GM13977 (cell line): ENCODE results near the gene OR14J1.

ENCODE experiments used
- DNase-seq: peaks from one replicate; pipeline ENCODE4 v3.0.0; 2012; ENCODE audit warnings: low spot score
- in situ Hi-C: fragments of 300-500 bp; cut with MboI; formaldehyde crosslinking; loops from one replicate; pipeline ENCODE4 v1.12.0; 2022; ENCODE audit warnings: low sequenced_read_pairs, low pct_unique_long_range_greater_than_20kb, mixed read lengths, inconsistent platforms; ENCODE audit not compliant: unreplicated experiment
- TF ChIP-seq, protein P1 (sequence below): IDR thresholded peaks from 2 replicates; pipeline ENCODE4 v1.5.1; 2012; ENCODE audit warnings: mild to moderate bottlenecking, control low read depth; ENCODE audit not compliant: insufficient read depth; ENCODE audit errors: extremely low read depth, missing control alignments

The OR14J1 gene

GRCh38 chr6:29354980-29355379 lies 53.5 kb downstream of the OR14J1 start:
- TF ChIP-seq, protein P1, sequence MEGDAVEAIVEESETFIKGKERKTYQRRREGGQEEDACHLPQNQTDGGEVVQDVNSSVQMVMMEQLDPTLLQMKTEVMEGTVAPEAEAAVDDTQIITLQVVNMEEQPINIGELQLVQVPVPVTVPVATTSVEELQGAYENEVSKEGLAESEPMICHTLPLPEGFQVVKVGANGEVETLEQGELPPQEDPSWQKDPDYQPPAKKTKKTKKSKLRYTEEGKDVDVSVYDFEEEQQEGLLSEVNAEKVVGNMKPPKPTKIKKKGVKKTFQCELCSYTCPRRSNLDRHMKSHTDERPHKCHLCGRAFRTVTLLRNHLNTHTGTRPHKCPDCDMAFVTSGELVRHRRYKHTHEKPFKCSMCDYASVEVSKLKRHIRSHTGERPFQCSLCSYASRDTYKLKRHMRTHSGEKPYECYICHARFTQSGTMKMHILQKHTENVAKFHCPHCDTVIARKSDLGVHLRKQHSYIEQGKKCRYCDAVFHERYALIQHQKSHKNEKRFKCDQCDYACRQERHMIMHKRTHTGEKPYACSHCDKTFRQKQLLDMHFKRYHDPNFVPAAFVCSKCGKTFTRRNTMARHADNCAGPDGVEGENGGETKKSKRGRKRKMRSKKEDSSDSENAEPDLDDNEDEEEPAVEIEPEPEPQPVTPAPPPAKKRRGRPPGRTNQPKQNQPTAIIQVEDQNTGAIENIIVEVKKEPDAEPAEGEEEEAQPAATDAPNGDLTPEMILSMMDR, result no peak
- no peak for DNase-seq
- in situ Hi-C loops, result no loop called here

- TF ChIP-seq, protein P1, result no peak
- no peak for DNase-seq
- in situ Hi-C loops, result no loop called here
These were observed 54.1 kb downstream of the OR14J1 start for GRCh38 chr6:29355603-29356002.
